ENCODE data around the gene PGAM1. TPM values are rescaled to one million over a fixed set of nuclear protein-coding genes. Genes with fewer than 3 reads are reported as not detected.

PGAM1 gene
- total and polyA plus RNA-seq, 2 of the 13 experiments (the other 11 are each of a cell fraction or from before 2014, with no cell fraction given), result 354 to 483 TPM

- TF ChIP-seq HOMEZ (CRISPR knock-in tag; IDR thresholded peaks at IDR 0.05; ENCODE audit: low read depth) (peak; percentile 65), ZNF431 (CRISPR knock-in tag; IDR thresholded peaks at IDR 0.05; ENCODE audit: borderline replicate concordance, low read depth) (no peak), PAXIP1 (CRISPR knock-in tag; conservative IDR thresholded peaks at IDR 0.05) (peak; percentile 27; the same call in 1 of the 2 replicates), ZNF574 (CRISPR knock-in tag; IDR thresholded peaks at IDR 0.05) (peak; percentile 33; the same call in 1 of the 2 replicates), SMAD3 (CRISPR knock-in tag; IDR thresholded peaks at IDR 0.05) (0 out of 2 replicates have a peak, but pooled peaks have one; percentile 20), CEBPG (CRISPR knock-in tag; IDR thresholded peaks at IDR 0.05) (peak; percentile 15; the same call in 1 of the 2 replicates), ZKSCAN1 (IDR thresholded peaks at IDR 0.05; ENCODE audit: low read length) (no peak), MIER2 (CRISPR knock-in tag; IDR thresholded peaks at IDR 0.05) (peak; percentile 49; the same call in 1 of the 2 replicates), ZNF292 (CRISPR knock-in tag; IDR thresholded peaks at IDR 0.05; ENCODE audit: borderline replicate concordance, low read depth) (0 out of 2 replicates have a peak, but pooled peaks have one; percentile 9), KLF9 (CRISPR knock-in tag; IDR thresholded peaks at IDR 0.05; ENCODE audit: low read depth) (peak; percentile 27; the same call in 1 of the 2 replicates), HDAC2 (CRISPR knock-in tag; IDR thresholded peaks at IDR 0.05) (peak; percentile 76), TBL1XR1 (IDR thresholded peaks at IDR 0.05; ENCODE audit: borderline replicate concordance, low read length, partially characterized antibody) (peak; percentile 64), REXO4 (CRISPR knock-in tag; IDR thresholded peaks at IDR 0.05; ENCODE audit: borderline replicate concordance) (no peak), ZNF687 (CRISPR knock-in tag; IDR thresholded peaks at IDR 0.05) (peak; percentile 65)
- TF ChIP-seq, protein P1, sequence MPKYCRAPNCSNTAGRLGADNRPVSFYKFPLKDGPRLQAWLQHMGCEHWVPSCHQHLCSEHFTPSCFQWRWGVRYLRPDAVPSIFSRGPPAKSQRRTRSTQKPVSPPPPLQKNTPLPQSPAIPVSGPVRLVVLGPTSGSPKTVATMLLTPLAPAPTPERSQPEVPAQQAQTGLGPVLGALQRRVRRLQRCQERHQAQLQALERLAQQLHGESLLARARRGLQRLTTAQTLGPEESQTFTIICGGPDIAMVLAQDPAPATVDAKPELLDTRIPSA (CRISPR knock-in tag; IDR thresholded peaks at IDR 0.05; ENCODE audit: borderline replicate concordance), result no peak
These were observed 18.6 kb upstream of the PGAM1 start (continued) for GRCh38 chr10:97407211-97407951.

Measured in HepG2 (cell line).